Calu3 (cell line): ENCODE measurements around the gene WDR55. TPM values are rescaled to one million over a fixed set of nuclear protein-coding genes. Genes with fewer than 3 reads are reported as not detected.
"Not testable (repeated sequence)": the region's sequence is repeated elsewhere in the genome, so short reads cannot be mapped to it uniquely, and the experiment has no call there.

Experiments used
- BruUV-seq: library from RNA; stranded (reverse); fragments of 400-500 nt; replicated peaks from 2 replicates; lab custom pipeline; 2021; lab: Mats Ljungman, UMichigan
- CTCF ChIA-PET: fragments of 300-600 bp; sonication (Branson Sonifier 250); formaldehyde crosslinking; loops from one replicate; lab custom pipeline; 2022; ENCODE audit warnings: antibody characterized with exemption; lab: Charles Lee
- DNase-seq: peaks from one replicate; pipeline ENCODE4 v3.0.0; 2022
- H3K27ac Mint-ChIP-seq: one replicate; pipeline ENCODE4 v1.8.0; 2022; ENCODE audit warnings: mixed read lengths; ENCODE audit not compliant: unreplicated experiment
- H3K27me3 Mint-ChIP-seq: one replicate; pipeline ENCODE4 v1.8.0; 2022; ENCODE audit warnings: mixed read lengths; ENCODE audit not compliant: unreplicated experiment
- H3K36me3 Mint-ChIP-seq: one replicate; pipeline ENCODE4 v1.8.0; 2022; ENCODE audit warnings: mild to moderate bottlenecking, moderate library complexity, mixed read lengths; ENCODE audit not compliant: insufficient read depth, unreplicated experiment
- H3K4me1 Mint-ChIP-seq: one replicate; pipeline ENCODE4 v1.8.0; 2022; ENCODE audit warnings: mild to moderate bottlenecking, low read depth, mixed read lengths; ENCODE audit not compliant: unreplicated experiment
- H3K4me3 Mint-ChIP-seq: one replicate; pipeline ENCODE4 v1.8.0; 2022; ENCODE audit warnings: mild to moderate bottlenecking, low read depth, moderate library complexity, mixed read lengths; ENCODE audit not compliant: unreplicated experiment
- H3K9me3 Mint-ChIP-seq: one replicate; pipeline ENCODE4 v1.8.0; 2022; ENCODE audit warnings: low read depth, mixed read lengths; ENCODE audit not compliant: unreplicated experiment
- CTCF ChIP-seq: fragments of 200-600 bp; IDR thresholded peaks from one replicate; pipeline ENCODE4 v1.8.0; 2022; ENCODE audit warnings: antibody characterized with exemption; ENCODE audit not compliant: unreplicated experiment
- intact Hi-C: fragments of 100-400 bp; cut with micrococcal nuclease; formaldehyde crosslinking; loops from one replicate; pipeline ENCODE4 v1.10.0; 2022; ENCODE audit not compliant: unreplicated experiment
- total RNA-seq: library from RNA; stranded (reverse); gene quantifications from 2 replicates; pipeline ENCODE4 v1.2.3, GENCODE V29; 2022

Gene WDR55
- total RNA-seq, 1 experiment from 2014 or later, result 54.2 TPM

GRCh38 chr5:140635291-140636257 lies 29.1 kb upstream of the WDR55 start:
- intact Hi-C loops, result loop anchor here (1.0 to 10.0 kb wide), 2 partner anchors 60 to 231 kb away; partner anchors contain the start of gene ANKHD1
- Mint-ChIP-seq H3K4me3 (no peak overlapping the region), H3K36me3 (peaks cover 39% of the 10 kb centered on the region), H3K9me3 (no peaks in the 10 kb centered on the region), H3K27ac (no peak overlapping the region), H3K4me1 (peaks cover 50% of the 10 kb centered on the region), H3K27me3 (peaks cover 12% of the 10 kb centered on the region)
- no TSS peak for BruUV-seq
- CTCF ChIA-PET, result interaction anchor here (0.7 to 1.8 kb wide), 6 partner anchors 12 to 838 kb away, joined by 3 to 7 read pairs (median 4); partner anchors contain the start of genes APBB3, EIF4EBP3, IK and NDUFA2
- no peak for DNase-seq
- no peak for TF ChIP-seq CTCF

- TF ChIP-seq CTCF, result no peak
- no peak for DNase-seq
- CTCF ChIA-PET, result interaction anchor here (0.7 kb wide), 1 partner anchor 472 kb away, joined by 3 read pairs; no protein-coding TSS in a partner anchor
- Mint-ChIP-seq H3K9me3 (no peaks in the 10 kb centered on the region), H3K4me1 (peaks cover 48% of the 10 kb centered on the region), H3K27ac (no peak overlapping the region), H3K27me3 (no peaks in the 10 kb centered on the region), H3K4me3 (no peak overlapping the region), H3K36me3 (peaks cover 37% of the 10 kb centered on the region)
- BruUV-seq, result no TSS peak
- intact Hi-C loops, result loop anchor here (2.0 to 10.0 kb wide), 2 partner anchors 81 to 233 kb away; partner anchors contain the start of genes ANKHD1 and SRA1
Observed at GRCh38 chr5:140637371-140638100, 27.2 kb upstream of the WDR55 start.

GRCh38 chr5:140638898-140639147 lies 25.9 kb upstream of the WDR55 start:
- DNase-seq, BruUV-seq, H3K27me3 Mint-ChIP-seq, H3K9me3 Mint-ChIP-seq: not testable (repeated sequence)
- CTCF ChIA-PET, result interaction anchor here (0.6 to 1.9 kb wide), 7 partner anchors 9 to 266 kb away, joined by 3 to 9 read pairs (median 3); partner anchors contain the start of genes HARS1, HARS2, IK and NDUFA2
- peak overlapping the region; percentile 96 for H3K4me3 Mint-ChIP-seq
- intact Hi-C loops, result loop anchor here (2.0 to 10.0 kb wide), 2 partner anchors 82 to 234 kb away; partner anchors contain the start of genes ANKHD1 and SRA1
- H3K27ac Mint-ChIP-seq, result peak overlapping the region; percentile 30
- peaks cover 30% of the 10 kb centered on the region for H3K36me3 Mint-ChIP-seq
- peaks cover 35% of the 10 kb centered on the region for H3K4me1 Mint-ChIP-seq

GRCh38 chr5:140639148-140639981 lies 25.3 kb upstream of the WDR55 start, which contains the start of gene TMCO6:
TMCO6 (plus strand) TSS chr5:140639451; CDS start chr5:140639528, 77 bp downstream.
- Mint-ChIP-seq H3K27me3 (no peaks in the 10 kb centered on the region), H3K9me3 (no peaks in the 10 kb centered on the region), H3K36me3 (peaks cover 30% of the 10 kb centered on the region), H3K4me3 (peak within 1 kb of the TSS; percentile 96), H3K4me1 (peaks cover 35% of the 10 kb centered on the region), H3K27ac (peak within 1 kb of the TSS; percentile 90)
- peak; percentile 99 for DNase-seq
- BruUV-seq, result TSS peak; percentile 47
- peak; percentile 72 for TF ChIP-seq CTCF
- CTCF ChIA-PET, result interaction anchor here (0.6 to 1.9 kb wide), 9 partner anchors 8 to 266 kb away, joined by 3 to 9 read pairs (median 3); partner anchors contain the start of genes EIF4EBP3, HARS1, HARS2 and IK
- intact Hi-C loops, result loop anchor here (2.0 to 10.0 kb wide), 2 partner anchors 83 to 235 kb away; partner anchors contain the start of genes ANKHD1 and SRA1
